DMS53 treated with DMSO at 0.1 percent for 48 hours (cell line): ENCODE data around the gene KRABD2.
A peak's percentile ranks its signal among the peaks of the same experiment; 100 is the strongest.
"Not testable (repeated sequence)": the region's sequence is repeated elsewhere in the genome, so short reads cannot be mapped to it uniquely, and the experiment has no call there.

Experiments used
- DNase-seq: peaks from one replicate; lab custom pipeline; 2025; ENCODE audit not compliant: unreplicated experiment; lab: John Stamatoyannopoulos, UW

The KRABD2 gene

DNA sequence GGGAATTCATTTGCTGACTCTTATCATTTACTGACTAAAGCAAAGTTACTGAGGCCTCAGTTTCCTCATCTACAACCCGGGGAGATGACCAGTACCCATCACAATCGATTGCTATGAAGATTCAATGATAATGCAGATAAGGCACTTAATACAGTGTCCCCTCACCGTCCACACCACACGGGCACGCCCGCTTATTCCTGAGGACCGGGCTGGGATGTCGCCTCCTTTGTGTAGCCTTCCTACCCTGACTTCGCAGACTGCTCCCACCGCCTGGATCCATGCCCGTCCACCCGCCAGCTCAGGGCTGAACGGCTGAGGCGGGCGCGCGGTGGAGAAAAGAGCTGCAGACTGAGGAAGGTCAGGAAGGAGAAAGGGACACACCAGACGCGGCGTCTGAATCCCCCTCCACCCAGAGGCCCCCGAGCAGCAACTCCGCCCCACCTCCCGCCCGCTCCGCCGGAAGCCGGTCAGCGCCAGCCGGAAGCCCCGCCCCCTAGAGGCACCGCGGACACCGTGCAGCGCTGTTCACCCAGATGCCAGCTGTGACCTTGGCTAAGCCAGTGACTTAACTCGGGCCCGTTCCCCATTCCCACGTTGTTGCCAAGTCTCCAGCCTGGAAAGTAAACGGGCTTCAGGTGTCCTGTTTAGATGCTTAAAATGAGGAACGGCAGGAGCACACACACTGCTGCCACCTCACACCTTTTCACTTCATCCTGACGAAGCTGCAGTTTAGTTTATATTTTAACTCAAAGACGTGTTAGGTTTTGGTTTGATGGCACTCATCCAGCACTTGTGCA lies at the start of gene KRABD2:
Gene KRABD2, minus strand, starts transcription at position 434 of the 797 bp plus-strand sequence.
- DNase-seq, result peak; percentile 96

GRCh38 chr17:8421571-8421970 lies 45.1 kb upstream of the KRABD2 start:
- no peak for DNase-seq

DNA sequence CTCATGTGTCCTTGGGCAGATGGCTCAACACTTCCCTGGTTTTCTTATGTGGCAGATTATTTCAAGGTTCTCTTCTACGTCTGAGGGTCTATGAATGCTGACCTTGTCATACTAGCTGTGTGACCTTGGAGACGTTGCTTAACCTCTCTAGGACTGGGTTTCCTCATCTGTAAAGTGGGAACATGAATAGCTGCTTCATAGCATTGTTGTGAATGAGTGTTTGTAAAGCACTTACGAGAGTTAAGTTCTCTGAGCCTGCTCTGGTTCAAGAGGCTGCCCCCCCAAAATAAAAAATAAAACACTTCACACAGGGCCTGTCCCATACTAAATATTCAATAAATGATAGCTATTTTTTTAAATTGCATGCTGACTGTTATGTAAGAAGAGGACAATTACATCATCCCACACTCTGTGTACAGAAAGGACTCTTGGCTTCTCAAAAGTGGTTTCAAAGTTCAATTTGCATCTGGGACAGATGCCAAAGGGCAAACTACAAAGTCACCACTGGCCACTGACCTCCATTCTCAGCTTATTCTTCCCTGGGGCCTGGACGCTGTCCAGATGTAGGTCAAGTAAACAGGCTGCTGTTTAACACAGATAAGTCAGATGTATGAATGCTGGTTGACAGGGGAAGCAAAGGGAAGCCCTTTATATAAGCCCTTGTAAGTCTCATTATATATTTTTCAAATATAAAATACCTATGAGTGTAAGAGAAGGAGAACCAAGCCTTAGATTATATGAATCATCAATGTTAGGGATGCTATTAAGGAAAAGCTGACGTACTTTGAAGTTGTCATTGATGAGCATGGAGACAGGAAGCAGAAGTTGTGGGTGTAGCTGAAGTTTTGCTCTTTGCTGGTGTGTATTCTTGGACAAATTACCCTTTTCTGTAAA lies 43.8 kb upstream of the KRABD2 start:
- DNase-seq, result peak; percentile 93

DNA sequence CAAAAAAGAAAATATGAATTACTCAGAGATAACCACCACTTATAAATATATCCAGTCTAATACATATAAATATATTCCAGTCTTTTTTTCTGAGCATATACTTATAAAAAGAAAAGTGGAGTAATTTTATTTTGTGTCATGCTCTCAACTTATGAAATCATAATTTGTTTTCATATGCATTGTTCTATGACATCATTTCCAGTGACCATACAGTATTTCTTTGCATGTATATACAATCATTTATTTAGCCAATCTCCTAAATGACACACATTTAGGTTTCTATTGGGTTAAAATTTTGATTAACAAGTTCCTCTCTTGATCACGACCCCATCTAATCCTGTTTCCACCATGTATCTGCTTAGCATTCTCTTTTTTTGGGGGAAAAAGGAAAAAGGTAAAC lies 42.8 kb upstream of the KRABD2 start:
- no peak for DNase-seq

DNA sequence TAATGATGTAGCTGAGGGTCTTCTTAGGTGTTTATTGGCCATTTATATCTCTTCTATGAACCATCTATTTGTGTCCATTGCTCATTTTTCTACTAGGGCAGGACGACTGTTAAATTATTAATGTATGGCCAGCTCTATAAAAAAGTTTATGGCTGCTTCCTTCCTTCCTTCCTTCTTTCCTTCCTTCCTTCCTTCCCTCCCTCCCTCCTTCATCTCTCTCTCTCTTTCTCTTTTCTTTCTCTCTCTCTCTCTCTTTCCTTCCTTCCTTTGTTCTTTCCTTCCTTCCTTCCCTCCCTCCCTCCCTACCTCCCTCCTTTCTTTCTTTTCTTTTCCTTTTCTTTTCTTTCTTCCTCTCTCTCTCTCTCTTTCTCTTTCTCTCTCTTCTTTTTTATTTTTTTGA lies 42.0 kb upstream of the KRABD2 start:
- no peak for DNase-seq

DNA sequence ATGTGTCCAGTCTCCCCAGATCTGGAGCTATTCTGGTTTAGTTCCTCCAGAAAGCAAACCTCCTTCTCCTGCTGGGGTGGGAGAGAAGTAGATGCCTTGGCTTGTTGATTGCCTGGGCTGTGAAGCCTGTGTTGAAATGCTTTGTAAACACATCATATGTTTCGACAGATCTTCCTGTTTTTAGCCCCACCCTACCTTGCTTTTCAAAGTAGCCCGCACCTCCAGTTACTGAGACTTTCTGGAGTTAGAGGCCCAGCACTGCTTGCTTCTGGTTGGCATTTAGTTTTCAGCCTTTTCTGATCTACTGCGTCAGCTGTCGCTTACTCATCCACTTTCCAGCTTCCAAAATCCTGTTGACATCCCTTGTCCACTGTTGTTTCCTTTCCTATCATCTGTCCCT lies 41.3 kb upstream of the KRABD2 start:
- no peak for DNase-seq

DNA sequence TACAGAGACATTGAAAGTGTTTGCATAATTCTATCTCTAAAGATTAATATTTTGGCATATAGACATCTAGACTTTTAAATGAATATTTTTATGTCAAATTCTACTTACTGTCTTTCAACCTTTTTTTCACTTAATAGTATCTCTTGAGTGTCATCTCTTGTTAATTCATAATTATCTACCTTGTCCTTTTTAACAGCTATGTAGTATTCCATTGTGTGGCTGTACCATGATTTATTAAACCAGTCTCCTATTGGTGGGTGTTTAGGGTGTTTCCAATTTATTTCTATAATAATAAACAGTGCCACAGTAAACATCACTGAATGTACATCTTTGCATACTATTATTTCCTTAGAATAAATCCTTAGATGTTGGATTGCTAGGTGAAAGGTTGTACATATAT lies 37.4 kb upstream of the KRABD2 start:
- DNase-seq, result no peak

DNA sequence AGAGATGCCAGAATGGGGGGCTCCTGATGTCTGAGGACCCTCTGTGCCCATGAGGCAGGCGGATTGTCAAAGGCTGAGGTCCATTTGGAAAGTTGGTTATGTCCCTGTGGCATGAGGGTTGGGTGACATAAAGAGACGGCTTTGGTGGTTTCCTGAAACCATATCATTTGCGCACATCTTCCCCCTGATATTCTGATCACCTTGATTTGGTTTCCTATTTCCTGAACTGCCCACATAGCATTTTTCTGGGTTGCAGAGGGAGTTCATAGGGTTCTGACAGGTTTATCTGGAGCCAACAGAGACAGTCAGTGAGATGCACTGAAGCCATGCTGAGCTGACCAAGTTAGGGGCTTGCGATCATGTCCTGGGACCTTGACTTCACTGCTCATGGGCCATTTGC lies 36.8 kb upstream of the KRABD2 start:
- no peak for DNase-seq

- DNase-seq, result no peak
Measured at GRCh38 chr17:8412089-8412488, 35.6 kb upstream of the KRABD2 start.

- DNase-seq, result no peak
Measured at GRCh38 chr17:8410883-8411238, 34.4 kb upstream of the KRABD2 start.

DNA sequence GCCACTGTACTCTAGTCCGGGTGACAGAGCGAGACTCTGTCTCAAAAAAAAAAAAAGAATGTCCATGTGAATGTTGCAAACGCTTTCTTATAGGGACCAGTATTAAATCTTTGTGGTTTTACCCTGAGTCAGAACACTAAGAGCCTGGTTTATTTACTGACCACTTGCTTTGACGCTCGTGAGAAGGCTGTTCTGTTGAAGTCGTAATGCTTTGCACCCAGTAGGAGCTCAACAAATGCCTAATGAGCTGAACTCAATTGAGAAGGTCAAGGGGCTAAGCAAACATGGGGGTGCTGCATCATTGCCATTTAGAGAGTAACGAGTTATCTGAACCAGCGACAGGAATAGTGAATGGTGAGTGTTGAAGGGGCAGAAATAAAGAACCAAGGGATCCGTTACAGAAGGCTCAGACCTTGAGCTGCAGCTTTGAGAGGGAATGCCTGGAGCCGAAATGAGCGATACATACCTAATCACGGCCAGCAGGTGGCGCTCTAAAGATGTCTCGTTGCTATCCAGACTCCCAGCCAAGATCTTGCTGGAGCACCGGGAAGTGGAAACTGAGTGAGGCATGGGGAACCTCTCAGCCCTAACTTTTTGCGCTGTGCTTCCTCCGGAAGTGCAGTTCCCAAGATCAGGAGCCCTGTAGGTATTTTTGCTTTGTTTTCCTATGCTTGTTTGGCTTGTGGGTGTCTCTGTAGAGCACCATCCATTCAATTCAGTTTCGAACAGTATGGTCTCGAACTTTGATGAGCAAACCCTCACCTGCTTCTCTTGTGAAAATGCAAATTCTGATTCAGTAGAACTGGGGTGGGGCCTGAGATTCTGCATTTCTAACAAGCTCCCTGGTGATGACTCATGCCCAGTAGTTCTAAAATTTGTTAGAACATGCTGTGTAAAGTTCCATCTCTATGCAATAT lies 33.7 kb upstream of the KRABD2 start:
- peak; percentile 96 for DNase-seq

GRCh38 chr17:8408371-8408770 lies 31.9 kb upstream of the KRABD2 start:
- peak; percentile 82 for DNase-seq

GRCh38 chr17:8406174-8406573 lies 29.7 kb upstream of the KRABD2 start:
- no peak for DNase-seq

GRCh38 chr17:8405499-8406016 lies 29.1 kb upstream of the KRABD2 start:
- no peak for DNase-seq

DNA sequence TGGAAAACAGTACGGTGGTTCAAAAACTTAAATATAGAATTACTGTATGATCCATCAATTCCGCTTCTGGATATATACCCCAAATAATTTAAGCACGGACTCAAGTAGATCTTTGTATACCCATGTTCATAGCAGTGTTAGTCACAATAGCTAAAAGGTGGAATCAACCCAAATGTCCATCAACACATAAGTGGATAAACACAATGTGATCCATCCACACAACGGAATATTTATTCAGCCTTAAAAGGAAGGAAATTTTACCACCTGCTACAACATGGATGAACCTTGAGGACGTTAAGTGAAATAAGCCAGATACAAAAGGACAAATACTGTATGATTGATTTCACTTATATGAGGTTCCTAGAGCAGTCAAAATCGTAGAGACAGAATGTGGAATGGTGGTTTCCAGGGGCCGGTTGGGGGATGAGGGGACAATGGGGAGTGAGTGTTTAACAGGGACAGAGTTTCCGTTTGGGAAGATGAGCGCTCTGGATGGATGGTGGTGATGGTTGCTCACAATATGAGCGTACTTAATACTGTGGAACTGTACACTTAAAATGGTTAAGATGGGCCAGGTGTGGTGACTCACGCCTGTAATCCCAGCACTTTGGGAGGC lies 26.5 kb upstream of the KRABD2 start:
- peak; percentile 11 for DNase-seq

DNA sequence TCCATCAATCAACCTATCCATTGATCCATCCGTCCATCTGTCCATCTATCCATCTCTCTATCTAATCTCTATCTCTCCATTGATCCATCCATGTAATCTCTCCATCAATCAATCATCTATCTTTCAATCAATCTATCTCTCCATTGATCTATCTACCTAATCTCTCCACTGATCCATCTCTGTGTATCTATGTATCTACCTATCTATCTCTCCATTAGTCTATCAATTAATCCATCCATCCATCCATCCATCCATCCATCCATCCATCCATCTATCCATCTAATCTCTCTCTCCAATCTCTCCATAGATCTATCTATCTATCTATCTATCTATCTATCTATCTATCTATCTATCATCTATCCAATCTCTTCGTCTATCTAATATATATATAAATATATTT lies 24.6 kb upstream of the KRABD2 start:
- DNase-seq, result no peak

DNA sequence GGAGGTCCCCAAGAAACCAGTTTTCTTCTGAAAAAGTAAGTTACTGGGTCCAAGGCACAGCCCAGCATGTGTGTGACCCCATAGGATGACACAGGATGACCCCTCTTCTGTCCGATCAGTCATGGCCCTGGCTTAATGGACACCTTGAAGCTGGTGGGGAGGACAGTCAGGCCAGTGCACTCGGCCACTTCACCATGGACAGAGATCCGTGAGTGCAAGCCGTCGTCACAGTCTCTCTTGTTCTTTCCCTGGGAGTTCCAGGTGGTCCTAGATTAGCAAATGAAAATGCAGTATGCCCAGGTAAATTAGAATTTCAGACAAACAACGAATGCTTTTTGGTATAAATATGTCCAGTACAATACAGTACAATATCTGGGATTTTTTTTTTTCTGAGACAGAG lies 22.5 kb upstream of the KRABD2 start:
- no peak for DNase-seq

DNA sequence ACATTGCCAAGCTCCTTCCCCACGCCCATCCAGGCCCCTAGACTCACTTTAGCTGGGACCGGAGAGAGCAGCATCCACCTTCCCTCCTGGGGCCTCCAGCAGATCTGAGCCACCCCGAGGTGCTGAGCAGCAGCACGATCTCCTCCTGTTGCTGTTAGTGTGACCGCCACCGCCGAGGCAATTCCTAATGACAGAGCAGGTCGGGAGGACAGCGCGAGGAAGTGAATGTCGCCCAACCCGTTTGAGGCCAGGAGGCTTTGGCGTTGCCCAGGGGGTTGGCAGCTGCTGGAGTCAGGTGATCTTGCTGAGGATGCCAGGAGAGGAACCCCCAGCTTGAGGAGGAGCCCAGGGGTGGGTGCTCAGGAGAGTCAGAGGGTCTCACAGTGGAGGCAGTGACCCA lies 21.1 kb upstream of the KRABD2 start, which contains the start of gene RNF222:
Gene RNF222, minus strand, starts transcription at position 192 of the 400 bp plus-strand sequence. CDS start 4,366 bp downstream, outside the sequence.
- peak; percentile 14 for DNase-seq

GRCh38 chr17:8394497-8394896 lies 18.0 kb upstream of the KRABD2 start:
- DNase-seq, result not testable (repeated sequence)

- peak; percentile 38 for DNase-seq
Measured at GRCh38 chr17:8393470-8394231, 17.1 kb upstream of the KRABD2 start.
